H9 (cell line): ENCODE data around the gene GPR143. TPM values are rescaled to one million over a fixed set of nuclear protein-coding genes. Genes with fewer than 3 reads are reported as not detected.

Experiments
- DNase-seq: peaks from one replicate; pipeline ENCODE4 v3.0.0-alpha.2; 2017
- H2AFZ ChIP-seq: one replicate; pipeline ENCODE4 v1.6.1; 2013; ENCODE audit warnings: mild to moderate bottlenecking, low read length, control low read depth, moderate library complexity
- H2AK5ac ChIP-seq: 2 replicates; pipeline ENCODE4 v1.6.1; 2013; ENCODE audit warnings: low read length, control low read depth, mixed read lengths; ENCODE audit not compliant: insufficient read length
- H2BK120ac ChIP-seq: one replicate; pipeline ENCODE4 v1.6.1; 2013; ENCODE audit warnings: low read depth, mild to moderate bottlenecking, low read length, control low read depth, inconsistent platforms; ENCODE audit not compliant: poor library complexity, severe bottlenecking
- H2BK12ac ChIP-seq: 2 replicates; pipeline ENCODE4 v1.6.1; 2013; ENCODE audit warnings: low read length, control low read depth, mixed read lengths, low read depth; ENCODE audit not compliant: insufficient read length
- H2BK15ac ChIP-seq: 2 replicates; pipeline ENCODE4 v1.6.1; 2013; ENCODE audit warnings: low read depth, low read length, control low read depth
- H2BK20ac ChIP-seq: one replicate; pipeline ENCODE4 v1.6.1; 2013; ENCODE audit warnings: low read depth, mild to moderate bottlenecking, low read length, control low read depth, inconsistent platforms; ENCODE audit not compliant: poor library complexity, severe bottlenecking
- H2BK5ac ChIP-seq: 2 replicates; pipeline ENCODE4 v1.6.1; 2013; ENCODE audit warnings: low read length, control low read depth, mixed read lengths; ENCODE audit not compliant: insufficient read length
- H3K14ac ChIP-seq: 2 replicates; pipeline ENCODE4 v1.6.1; 2013; ENCODE audit warnings: low read length, control low read depth; ENCODE audit not compliant: insufficient read depth
- H3K18ac ChIP-seq: 2 replicates; pipeline ENCODE4 v1.6.1; 2013; ENCODE audit warnings: low read depth, mild to moderate bottlenecking, mixed read lengths, low read length, control low read depth; ENCODE audit not compliant: insufficient read length
- H3K23ac ChIP-seq: 2 replicates; pipeline ENCODE4 v1.6.1; 2013; ENCODE audit warnings: low read length, control low read depth, mixed read lengths, low read depth; ENCODE audit not compliant: insufficient read length
- H3K23me2 ChIP-seq: 2 replicates; pipeline ENCODE4 v1.6.1; 2013; ENCODE audit warnings: low read depth, mild to moderate bottlenecking, mixed read lengths, low read length, control low read depth; ENCODE audit not compliant: insufficient read length, poor library complexity, severe bottlenecking
- H3K27ac ChIP-seq: 2 replicates; pipeline ENCODE4 v1.5.1; 2013; ENCODE audit warnings: low read length, control low read depth, mixed read lengths, low read depth; ENCODE audit not compliant: insufficient read length
- H3K27me3 ChIP-seq: 2 replicates; pipeline ENCODE4 v1.6.1; 2013; ENCODE audit warnings: low read length, control low read depth, inconsistent platforms; ENCODE audit not compliant: insufficient read depth
- H3K4ac ChIP-seq: 2 replicates; pipeline ENCODE4 v1.6.1; 2013; ENCODE audit warnings: low read depth, mild to moderate bottlenecking, control low read depth, inconsistent platforms, low read length, moderate library complexity
- H3K4me1 ChIP-seq: 2 replicates; pipeline ENCODE4 v1.6.1; 2013; ENCODE audit warnings: low read length, control low read depth, inconsistent platforms; ENCODE audit not compliant: insufficient read depth
- H3K4me2 ChIP-seq: 2 replicates; pipeline ENCODE4 v1.6.1; 2013; ENCODE audit warnings: low read length, control low read depth, mixed read lengths; ENCODE audit not compliant: insufficient read length, insufficient read depth
- H3K56ac ChIP-seq: 2 replicates; pipeline ENCODE4 v1.6.1; 2013; ENCODE audit warnings: low read depth, mild to moderate bottlenecking, mixed read lengths, low read length, control low read depth; ENCODE audit not compliant: insufficient read length
- H3K79me1 ChIP-seq: 2 replicates; pipeline ENCODE4 v1.6.1; 2013; ENCODE audit warnings: low read depth, mild to moderate bottlenecking, moderate library complexity, low read length, control low read depth, inconsistent platforms; ENCODE audit not compliant: insufficient read depth, poor library complexity, severe bottlenecking
- H3K79me2 ChIP-seq: 2 replicates; pipeline ENCODE4 v1.6.1; 2013; ENCODE audit warnings: low read length, control low read depth, inconsistent platforms; ENCODE audit not compliant: insufficient read depth
- H3K9ac ChIP-seq: 2 replicates; pipeline ENCODE4 v1.6.1; 2013; ENCODE audit warnings: low read length, control low read depth, mixed read lengths; ENCODE audit not compliant: insufficient read length; ENCODE audit errors: extremely low read depth
- H3K9me3 ChIP-seq: one replicate; pipeline ENCODE4 v1.6.1; 2013; ENCODE audit warnings: low read depth, low read length, inconsistent platforms; ENCODE audit not compliant: control insufficient read depth
- H3T11ph ChIP-seq: one replicate; pipeline ENCODE4 v1.6.1; 2013; ENCODE audit warnings: mild to moderate bottlenecking, low read length, control low read depth, inconsistent platforms
- H4K20me1 ChIP-seq: one replicate; pipeline ENCODE4 v1.6.1; 2013; ENCODE audit not compliant: control insufficient read depth, insufficient read length, insufficient read depth
- H4K5ac ChIP-seq: 2 replicates; pipeline ENCODE4 v1.6.1; 2013; ENCODE audit warnings: low read depth, mild to moderate bottlenecking, mixed read lengths, low read length, control low read depth; ENCODE audit not compliant: insufficient read length
- H4K8ac ChIP-seq: replicated peaks from 2 replicates; pipeline ENCODE4 v1.6.1; 2013; ENCODE audit warnings: low read length, control low read depth, mixed read lengths, low read depth; ENCODE audit not compliant: insufficient read length
- H4K91ac ChIP-seq: 2 replicates; pipeline ENCODE4 v1.6.1; 2013; ENCODE audit warnings: low read depth, mild to moderate bottlenecking, moderate library complexity, mixed read lengths, low read length, control low read depth; ENCODE audit not compliant: insufficient read length
- H3K27ac Mint-ChIP-seq, 3 experiments: 2 replicates in 2 of 3; 3 replicates in 1 of 3; pipeline ENCODE4 v1.8.0; 2020 to 2021; ENCODE audit warnings: mixed read lengths in 3 of 3, mild to moderate bottlenecking in 1 of 3, moderate library complexity in 1 of 3
- H3K27me3 Mint-ChIP-seq: 2 replicates; pipeline ENCODE4 v1.8.0; 2021; ENCODE audit warnings: low read depth, mild to moderate bottlenecking, moderate library complexity, mixed read lengths
- H3K36me3 Mint-ChIP-seq, 3 experiments: 2 replicates in 2 of 3; 3 replicates in 1 of 3; pipeline ENCODE4 v1.8.0; 2020 to 2021; ENCODE audit warnings: low read depth in 3 of 3, mixed read lengths in 3 of 3; ENCODE audit not compliant: insufficient read depth in 1 of 3
- H3K4me1 Mint-ChIP-seq, 2 experiments: 2 replicates each; pipeline ENCODE4 v1.8.0; 2020; ENCODE audit warnings: mixed read lengths in 2 of 2
- H3K4me3 Mint-ChIP-seq, 2 experiments: 2 replicates in 1 of 2; 3 replicates in 1 of 2; pipeline ENCODE4 v1.8.0; 2020 to 2021; ENCODE audit warnings: mild to moderate bottlenecking in 2 of 2, mixed read lengths in 2 of 2, moderate library complexity in 1 of 2
- H3K9me3 Mint-ChIP-seq, 2 experiments: 2 replicates in 1 of 2; 3 replicates in 1 of 2; pipeline ENCODE4 v1.8.0; 2020; ENCODE audit warnings: mild to moderate bottlenecking in 2 of 2, mixed read lengths in 2 of 2, moderate library complexity in 1 of 2
- WGBS: extraction: QIAGEN DNeasy Blood & Tissue Kit; methylation state at CpG from one replicate; pipeline ENCODE4 v1.1.7; 2013; ENCODE audit warnings: missing lambda C conversion rate, low lambda C conversion rate, mixed read lengths; ENCODE audit not compliant: insufficient read length; ENCODE audit errors: extremely low coverage; 5-methylcytosine and 5-hydroxymethylcytosine counted together
- total RNA-seq: library from RNA; stranded (reverse); gene quantifications from 2 replicates; pipeline ENCODE4 v1.2.1, GENCODE V29; 2021
- TF ChIP-seq, protein P1 (sequence below): fragments of 200-600 bp; sonication (generic); conservative IDR thresholded peaks from 3 replicates; pipeline ENCODE4 v1.8.0; 2021; ENCODE audit warnings: antibody characterized with exemption, mild to moderate bottlenecking

The GPR143 gene
- total RNA-seq, 1 experiment from 2014 or later: 7.1 TPM

GRCh38 chrX:9717376-9717775, 48.3 kb downstream of the GPR143 start:
- Histone ChIP-seq H3K4me1 (no peaks in the 10 kb centered on the region), H3K23me2 (no peaks in the 10 kb centered on the region), H3T11ph (no peak overlapping the region), H3K4me2 (no peak overlapping the region), H3K9me3 (peaks cover 11% of the 10 kb centered on the region), H3K79me2 (no peaks in the 10 kb centered on the region), H2AFZ (no peak overlapping the region), H4K91ac (no peak overlapping the region), H2AK5ac (no peak overlapping the region), H2BK5ac (no peak overlapping the region), H3K27ac (no peak overlapping the region), H3K56ac (no peak overlapping the region), H3K23ac (no peak overlapping the region), H2BK12ac (no peak overlapping the region), H3K4ac (no peak overlapping the region), H3K79me1 (no peaks in the 10 kb centered on the region), H3K9ac (no peak overlapping the region), H3K27me3 (no peaks in the 10 kb centered on the region), H2BK15ac (no peak overlapping the region), H2BK120ac (no peak overlapping the region), H2BK20ac (no peak overlapping the region), H3K14ac (no peak overlapping the region), H4K20me1 (no peaks in the 10 kb centered on the region), H4K8ac (no peak overlapping the region), H4K5ac (no peak overlapping the region), H3K18ac (no peak overlapping the region)
- no peak for DNase-seq
- WGBS: no CpG with 5 or more reads among the region's 21 CpGs
- TF ChIP-seq, protein P1, sequence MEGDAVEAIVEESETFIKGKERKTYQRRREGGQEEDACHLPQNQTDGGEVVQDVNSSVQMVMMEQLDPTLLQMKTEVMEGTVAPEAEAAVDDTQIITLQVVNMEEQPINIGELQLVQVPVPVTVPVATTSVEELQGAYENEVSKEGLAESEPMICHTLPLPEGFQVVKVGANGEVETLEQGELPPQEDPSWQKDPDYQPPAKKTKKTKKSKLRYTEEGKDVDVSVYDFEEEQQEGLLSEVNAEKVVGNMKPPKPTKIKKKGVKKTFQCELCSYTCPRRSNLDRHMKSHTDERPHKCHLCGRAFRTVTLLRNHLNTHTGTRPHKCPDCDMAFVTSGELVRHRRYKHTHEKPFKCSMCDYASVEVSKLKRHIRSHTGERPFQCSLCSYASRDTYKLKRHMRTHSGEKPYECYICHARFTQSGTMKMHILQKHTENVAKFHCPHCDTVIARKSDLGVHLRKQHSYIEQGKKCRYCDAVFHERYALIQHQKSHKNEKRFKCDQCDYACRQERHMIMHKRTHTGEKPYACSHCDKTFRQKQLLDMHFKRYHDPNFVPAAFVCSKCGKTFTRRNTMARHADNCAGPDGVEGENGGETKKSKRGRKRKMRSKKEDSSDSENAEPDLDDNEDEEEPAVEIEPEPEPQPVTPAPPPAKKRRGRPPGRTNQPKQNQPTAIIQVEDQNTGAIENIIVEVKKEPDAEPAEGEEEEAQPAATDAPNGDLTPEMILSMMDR: no peak
- peaks cover 4% of the 10 kb centered on the region for H3K27me3 Mint-ChIP-seq
- peaks cover 82 to 94% (median 87%) of the 10 kb centered on the region in 3 experiments for H3K36me3 Mint-ChIP-seq
- no peak overlapping the region for H3K27ac Mint-ChIP-seq
- no peak overlapping the region for H3K4me3 Mint-ChIP-seq
- H3K4me1 Mint-ChIP-seq: no peaks in the 10 kb centered on the region
- peaks cover 58 to 83% of the 10 kb centered on the region in 2 experiments for H3K9me3 Mint-ChIP-seq
